Caco-2 (cell line): ENCODE data around the gene ACHE. TPM values are rescaled to one million over a fixed set of nuclear protein-coding genes. Genes with fewer than 3 reads are reported as not detected.

Experiments used
- BruUV-seq: library from RNA; stranded (reverse); fragments of 400-500 nt; replicated peaks from 2 replicates; lab custom pipeline; 2021; lab: Mats Ljungman, UMichigan
- CTCF ChIA-PET: fragments of 300-600 bp; sonication (Branson Sonifier 250); formaldehyde crosslinking; loops from one replicate; lab custom pipeline; 2022; ENCODE audit warnings: antibody characterized with exemption; lab: Charles Lee
- POLR2A ChIA-PET: fragments of 300-600 bp; sonication (Branson Sonifier 250); formaldehyde crosslinking; loops from one replicate; lab custom pipeline; 2022; ENCODE audit warnings: antibody characterized with exemption; lab: Charles Lee
- DNase-seq, 2 experiments: peaks; one replicate each; pipeline versions ENCODE4 v3.0.0 to v3.0.0-alpha.2; 2020 to 2022
- H3K27me3 ChIP-seq: replicated peaks from 2 replicates; pipeline ENCODE4 v1.6.0; 2011; ENCODE audit warnings: low read length; ENCODE audit not compliant: control insufficient read depth, insufficient read depth
- H3K36me3 ChIP-seq: 2 replicates; pipeline ENCODE4 v1.5.1; 2011; ENCODE audit warnings: low read length; ENCODE audit not compliant: control insufficient read depth, insufficient read depth
- H3K4me1 ChIP-seq: fragments of 250-450 bp; sonication (Bioruptor Pico); 2 replicates; pipeline ENCODE4 v1.5.1; 2020; ENCODE audit warnings: mild to moderate bottlenecking
- H3K4me3 ChIP-seq: 2 replicates; pipeline ENCODE4 v1.5.1; 2011; ENCODE audit warnings: low read depth, mild to moderate bottlenecking, control low read depth, low read length
- H3K9me3 ChIP-seq: fragments of 250-450 bp; sonication (Bioruptor Pico); 2 replicates; pipeline ENCODE4 v1.5.1; 2020; ENCODE audit warnings: mild to moderate bottlenecking, moderate library complexity
- H3K27ac Mint-ChIP-seq: one replicate; pipeline ENCODE4 v1.8.0; 2022; ENCODE audit warnings: mixed read lengths; ENCODE audit not compliant: unreplicated experiment
- H3K27me3 Mint-ChIP-seq: one replicate; pipeline ENCODE4 v1.8.0; 2022; ENCODE audit warnings: mixed read lengths; ENCODE audit not compliant: insufficient read depth, unreplicated experiment
- H3K36me3 Mint-ChIP-seq: one replicate; pipeline ENCODE4 v1.8.0; 2022; ENCODE audit warnings: mild to moderate bottlenecking, mixed read lengths; ENCODE audit not compliant: insufficient read depth, unreplicated experiment
- H3K4me1 Mint-ChIP-seq: one replicate; pipeline ENCODE4 v1.8.0; 2022; ENCODE audit warnings: low read depth, mixed read lengths; ENCODE audit not compliant: unreplicated experiment
- H3K4me3 Mint-ChIP-seq: one replicate; pipeline ENCODE4 v1.8.0; 2022; ENCODE audit warnings: mild to moderate bottlenecking, moderate library complexity, mixed read lengths; ENCODE audit not compliant: unreplicated experiment
- H3K9me3 Mint-ChIP-seq: one replicate; pipeline ENCODE4 v1.8.0; 2022; ENCODE audit warnings: mixed read lengths; ENCODE audit not compliant: unreplicated experiment
- CTCF ChIP-seq, 2 experiments: fragments of 200-600 bp in 1 of 2; IDR thresholded peaks; 1 replicate in 1 of 2; 2 replicates in 1 of 2; pipeline versions ENCODE4 v1.5.1 to v1.8.0; 2011 to 2022; ENCODE audit warnings: antibody characterized with exemption in 1 of 2, control low read depth in 1 of 2, inconsistent platforms in 1 of 2, low read depth in 1 of 2, low read length in 1 of 2, mild to moderate bottlenecking in 1 of 2, moderate library complexity in 1 of 2; ENCODE audit not compliant: insufficient read depth in 1 of 2, severe bottlenecking in 1 of 2, unreplicated experiment in 1 of 2
- intact Hi-C: fragments of 100-400 bp; cut with micrococcal nuclease; formaldehyde crosslinking; loops from one replicate; pipeline ENCODE4 v1.10.0; 2022; ENCODE audit not compliant: unreplicated experiment
- total RNA-seq: library from RNA; stranded (reverse); gene quantifications from 2 replicates; pipeline ENCODE4 v1.2.3, GENCODE V29; 2022

ACHE gene
- total RNA-seq, 1 experiment from 2014 or later: 19.0 TPM

DNA sequence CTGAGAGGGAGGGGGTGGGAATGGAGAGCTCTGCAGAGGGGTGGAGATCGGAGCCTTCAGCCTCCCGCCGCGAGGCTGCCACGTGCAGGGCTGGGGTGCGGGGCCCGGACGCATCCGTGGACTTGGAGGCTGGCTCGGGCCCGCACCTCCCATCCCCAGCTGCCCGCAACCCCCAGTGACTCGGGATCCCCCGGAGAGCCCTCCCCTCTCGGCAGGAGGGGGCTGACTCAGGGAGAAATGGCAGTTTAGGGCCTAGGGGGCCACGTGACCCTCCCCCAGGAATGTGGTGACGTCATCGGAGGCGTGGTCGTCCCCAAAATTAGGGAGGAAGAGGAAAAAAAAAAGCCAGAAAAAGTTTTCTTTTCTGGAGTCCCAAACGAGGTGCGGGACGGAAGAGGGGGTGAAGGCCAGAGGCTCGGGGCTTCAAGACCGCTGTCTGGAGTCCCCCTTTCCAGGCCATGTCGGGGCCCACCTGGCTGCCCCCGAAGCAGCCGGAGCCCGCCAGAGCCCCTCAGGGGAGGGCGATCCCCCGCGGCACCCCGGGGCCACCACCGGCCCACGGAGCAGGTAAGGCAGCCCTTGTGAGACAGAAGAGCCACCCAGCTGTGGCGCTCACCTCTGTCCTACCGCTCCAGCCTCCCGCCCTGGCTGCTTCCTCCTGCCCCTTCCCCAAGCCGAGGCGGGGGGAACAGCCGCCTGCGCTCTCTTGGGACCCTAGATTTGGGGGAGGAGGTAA is 28.5 kb downstream of the ACHE start, which contains the start of gene TRIP6:
TRIP6 (plus strand) TSS at position 348 of the 736 bp plus-strand sequence; CDS start at position 459, 111 bp downstream.
- DNase-seq: peak; percentile 87 to 88
- peaks cover 17% of the 10 kb centered on the region for H3K4me1 ChIP-seq
- peak within 1 kb of the TSS; percentile 88 for H3K27ac Mint-ChIP-seq
- ChIA-PET POLR2A (interaction anchor here (0.6 to 0.7 kb wide), 2 partner anchors 284 to 464 kb away, joined by 3 read pairs; no protein-coding TSS in a partner anchor), CTCF (no interaction called here)
- H3K9me3 ChIP-seq: no peaks in the 10 kb centered on the region
- peak within 1 kb of the TSS; percentile 75 for H3K4me3 Mint-ChIP-seq
- peak within 1 kb of the TSS; percentile 45 for H3K4me3 ChIP-seq
- no peak for TF ChIP-seq CTCF (IDR thresholded peaks at IDR 0.05; ENCODE audit: insufficient read depth in 1 of 2, low read depth in 1 of 2, low read length in 1 of 2, severe bottlenecking in 1 of 2, unreplicated experiment in 1 of 2)
- intact Hi-C loops: no loop called here
- H3K9me3 Mint-ChIP-seq: no peaks in the 10 kb centered on the region
- H3K36me3 ChIP-seq: no peaks in the 10 kb centered on the region
- peaks cover 68% of the 10 kb centered on the region for H3K36me3 Mint-ChIP-seq
- H3K27me3 ChIP-seq: no peaks in the 10 kb centered on the region
- H3K4me1 Mint-ChIP-seq: peaks cover 7% of the 10 kb centered on the region
- H3K27me3 Mint-ChIP-seq: no peaks in the 10 kb centered on the region
- BruUV-seq: TSS peak; percentile 77

DNA sequence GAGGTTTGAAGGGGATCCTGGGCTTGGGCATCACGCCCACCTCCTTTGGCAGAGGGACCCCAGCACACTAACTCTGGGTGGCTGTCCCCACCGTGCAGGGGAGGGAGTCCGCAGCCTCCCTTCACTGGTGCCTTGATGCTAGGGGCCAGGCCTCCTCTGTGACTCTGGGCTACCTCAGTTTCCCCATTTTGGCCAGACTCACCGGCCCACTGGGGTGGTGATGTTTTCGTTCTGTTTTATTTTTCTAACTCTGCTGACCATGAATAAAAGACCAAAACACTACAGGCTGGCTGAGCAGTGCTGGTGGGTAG is 29.0 kb downstream of the ACHE start:
- peak overlapping the region; percentile 75 for H3K4me3 Mint-ChIP-seq
- Histone ChIP-seq H3K4me1 (peaks cover 17% of the 10 kb centered on the region), H3K4me3 (peak overlapping the region; percentile 45), H3K36me3 (no peaks in the 10 kb centered on the region), H3K27me3 (no peaks in the 10 kb centered on the region), H3K9me3 (no peaks in the 10 kb centered on the region)
- POLR2A ChIA-PET: interaction anchor here (0.7 kb wide), 1 partner anchor 284 kb away, joined by 3 read pairs; no protein-coding TSS in a partner anchor
- intact Hi-C loops: no loop called here
- no peaks in the 10 kb centered on the region for H3K9me3 Mint-ChIP-seq
- TSS peak; percentile 87 for BruUV-seq
- no peaks in the 10 kb centered on the region for H3K27me3 Mint-ChIP-seq
- DNase-seq: no peak
- peak overlapping the region; percentile 88 for H3K27ac Mint-ChIP-seq
- CTCF ChIA-PET: no interaction called here
- no peak for TF ChIP-seq CTCF (IDR thresholded peaks at IDR 0.05; ENCODE audit: insufficient read depth in 1 of 2, low read depth in 1 of 2, low read length in 1 of 2, severe bottlenecking in 1 of 2, unreplicated experiment in 1 of 2)
- peaks cover 68% of the 10 kb centered on the region for H3K36me3 Mint-ChIP-seq
- peaks cover 7% of the 10 kb centered on the region for H3K4me1 Mint-ChIP-seq

DNA sequence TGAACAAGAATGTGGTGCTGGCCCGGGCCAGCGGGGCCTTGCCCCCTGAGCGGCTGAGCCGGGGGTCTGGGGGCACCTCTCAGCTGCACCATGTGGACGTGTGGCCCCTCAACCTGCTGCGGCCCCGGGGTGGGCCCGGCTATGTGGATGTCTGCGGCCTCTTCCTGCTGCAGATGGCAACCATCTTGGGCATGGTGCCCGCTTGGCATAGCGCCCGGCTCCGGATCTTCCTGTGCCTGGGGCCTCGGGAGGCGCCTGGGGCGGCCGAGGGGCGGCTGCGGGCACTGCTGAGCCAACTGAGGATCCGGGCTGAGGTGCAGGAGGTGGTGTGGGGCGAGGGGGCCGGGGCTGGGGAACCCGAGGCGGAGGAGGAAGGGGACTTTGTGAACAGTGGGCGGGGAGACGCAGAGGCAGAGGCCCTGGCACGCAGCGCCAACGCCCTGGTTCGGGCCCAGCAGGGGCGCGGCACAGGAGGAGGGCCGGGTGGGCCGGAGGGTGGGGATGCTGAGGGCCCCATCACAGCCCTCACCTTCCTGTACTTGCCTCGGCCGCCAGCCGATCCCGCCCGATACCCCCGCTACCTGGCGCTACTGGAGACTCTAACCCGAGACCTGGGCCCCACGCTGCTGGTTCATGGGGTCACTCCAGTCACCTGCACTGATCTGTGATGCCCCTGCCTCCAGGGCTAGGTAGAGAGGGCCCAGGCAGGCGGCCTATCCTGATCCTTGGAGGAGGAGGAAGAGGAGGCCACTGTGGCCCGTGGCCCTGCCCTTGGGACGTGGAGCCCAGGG is 29.6 kb downstream of the ACHE start:
- ChIA-PET POLR2A (interaction anchor here (0.7 kb wide), 1 partner anchor 283 kb away, joined by 3 read pairs; no protein-coding TSS in a partner anchor), CTCF (no interaction called here)
- peak overlapping the region; percentile 88 for H3K27ac Mint-ChIP-seq
- H3K36me3 ChIP-seq: no peaks in the 10 kb centered on the region
- H3K4me3 ChIP-seq: no peak overlapping the region
- peaks cover 66% of the 10 kb centered on the region for H3K36me3 Mint-ChIP-seq
- no peaks in the 10 kb centered on the region for H3K27me3 Mint-ChIP-seq
- no peaks in the 10 kb centered on the region for H3K27me3 ChIP-seq
- intact Hi-C loops: no loop called here
- no peak for DNase-seq
- no peak for TF ChIP-seq CTCF (IDR thresholded peaks at IDR 0.05; ENCODE audit: insufficient read depth in 1 of 2, low read depth in 1 of 2, low read length in 1 of 2, severe bottlenecking in 1 of 2, unreplicated experiment in 1 of 2)
- peaks cover 7% of the 10 kb centered on the region for H3K4me1 Mint-ChIP-seq
- peak overlapping the region; percentile 75 for H3K4me3 Mint-ChIP-seq
- no peaks in the 10 kb centered on the region for H3K9me3 Mint-ChIP-seq
- BruUV-seq: no TSS peak
- H3K4me1 ChIP-seq: peaks cover 17% of the 10 kb centered on the region
- H3K9me3 ChIP-seq: no peaks in the 10 kb centered on the region
